H1 (cell line): ENCODE data around the gene ARAP2. TPM values are rescaled to one million over a fixed set of nuclear protein-coding genes. Genes with fewer than 3 reads are reported as not detected.
A peak's percentile ranks its signal among the peaks of the same experiment; 100 is the strongest.

ENCODE experiments used
- CTCF ChIA-PET: fragments of 300-600 bp; sonication (Branson Sonifier 250); formaldehyde crosslinking; loops from one replicate; lab custom pipeline; 2021; ENCODE audit not compliant: partially characterized antibody; lab: Charles Lee
- POLR2A ChIA-PET: fragments of 300-600 bp; sonication (Branson Sonifier 250); formaldehyde crosslinking; loops from one replicate; lab custom pipeline; 2021; ENCODE audit warnings: inconsistent platforms; ENCODE audit not compliant: partially characterized antibody; lab: Charles Lee
- DNase-seq, 2 experiments: peaks; one replicate each; pipeline versions ENCODE4 v3.0.0 to v3.0.0-alpha.2; 2010 to 2022; ENCODE audit warnings: low spot score in 2 of 2, low read depth in 1 of 2, mixed read lengths in 1 of 2
- FAIRE-seq: peaks from 2 replicates; lab custom pipeline; 2011; peaks lifted over from hg19 to GRCh38; lab: Jason Lieb, UNC
- H2AFZ ChIP-seq: 2 replicates; pipeline ENCODE4 v1.8.1; 2012; ENCODE audit warnings: low read length, inconsistent platforms
- H2AK5ac ChIP-seq: 2 replicates; pipeline ENCODE4 v1.6.1; 2013; ENCODE audit warnings: low read depth, low read length
- H2BK120ac ChIP-seq: replicated peaks from 2 replicates; pipeline ENCODE3; 2013; ENCODE audit warnings: low read depth, low read length, inconsistent platforms
- H2BK12ac ChIP-seq: 2 replicates; pipeline ENCODE4 v1.6.1; 2013; ENCODE audit warnings: low read depth, low read length
- H2BK15ac ChIP-seq: 2 replicates; pipeline ENCODE4 v1.6.1; 2013; ENCODE audit warnings: low read length
- H2BK20ac ChIP-seq: 2 replicates; pipeline ENCODE4 v1.6.1; 2013; ENCODE audit warnings: low read length
- H2BK5ac ChIP-seq: 2 replicates; pipeline ENCODE4 v1.6.1; 2013; ENCODE audit warnings: low read depth, low read length
- H3K14ac ChIP-seq: 2 replicates; pipeline ENCODE4 v1.6.1; 2013; ENCODE audit warnings: inconsistent platforms; ENCODE audit not compliant: insufficient read length
- H3K18ac ChIP-seq: 2 replicates; pipeline ENCODE4 v1.6.1; 2013; ENCODE audit warnings: low read length; ENCODE audit errors: extremely low read depth
- H3K23ac ChIP-seq: 2 replicates; pipeline ENCODE4 v1.6.1; 2013; ENCODE audit warnings: inconsistent platforms; ENCODE audit not compliant: insufficient read length
- H3K23me2 ChIP-seq: 2 replicates; pipeline ENCODE4 v1.6.1; 2013; ENCODE audit warnings: low read depth, low read length
- H3K27ac ChIP-seq: 2 replicates; pipeline ENCODE4 v1.6.1; 2011; ENCODE audit warnings: low read depth, low read length, inconsistent platforms
- H3K27me3 ChIP-seq, 4 experiments: replicated peaks in 1 of 4; 1 replicate in 1 of 4; 2 replicates in 3 of 4; pipeline versions ENCODE4 v1.6.1 to v1.8.1; 2011 to 2013; ENCODE audit warnings: low read length in 3 of 4, mild to moderate bottlenecking in 3 of 4, inconsistent platforms in 2 of 4, mixed read lengths in 2 of 4, moderate library complexity in 1 of 4; ENCODE audit not compliant: control insufficient read depth in 3 of 4, insufficient read depth in 3 of 4; ENCODE audit errors: extremely low read depth in 1 of 4
- H3K36me3 ChIP-seq, 4 experiments: 2 replicates each; pipeline versions ENCODE4 v1.6.1 to v1.8.1; 2011 to 2013; ENCODE audit warnings: mild to moderate bottlenecking in 4 of 4, low read length in 3 of 4, moderate library complexity in 2 of 4, control low read depth in 1 of 4, inconsistent platforms in 1 of 4; ENCODE audit not compliant: insufficient read depth in 4 of 4, control insufficient read depth in 2 of 4
- H3K4ac ChIP-seq: replicated peaks from 2 replicates; pipeline ENCODE3; 2013; ENCODE audit warnings: low read length, low read depth, mixed read lengths, inconsistent platforms; ENCODE audit not compliant: insufficient read length
- H3K4me1 ChIP-seq, 4 experiments: replicated peaks in 1 of 4; 1 replicate in 1 of 4; 2 replicates in 3 of 4; pipeline versions ENCODE4 v1.6.1 to v1.8.1; 2011 to 2013; ENCODE audit warnings: low read length in 3 of 4, inconsistent platforms in 2 of 4, mixed read lengths in 1 of 4; ENCODE audit not compliant: insufficient read depth in 4 of 4, control insufficient read depth in 3 of 4
- H3K4me2 ChIP-seq, 2 experiments: 2 replicates each; pipeline versions ENCODE4 v1.6.1 to v1.8.1; 2011 to 2013; ENCODE audit warnings: low read depth in 2 of 2, low read length in 2 of 2, control low read depth in 1 of 2, inconsistent platforms in 1 of 2, mild to moderate bottlenecking in 1 of 2; ENCODE audit not compliant: insufficient read depth in 1 of 2
- H3K4me3 ChIP-seq, 4 experiments: fragments of 200-600, 300-600 bp in 1 of 4; sonication (generic), shearing (Covaris generic), sonication (Bioruptor Twin) in 1 of 4; 2 replicates each; pipeline versions ENCODE4 v1.5.1 to v1.8.1; 2011 to 2016; ENCODE audit warnings: low read length in 4 of 4, low read depth in 3 of 4, control low read depth in 2 of 4, inconsistent platforms in 2 of 4, mild to moderate bottlenecking in 2 of 4, mixed read lengths in 1 of 4, moderate library complexity in 1 of 4; ENCODE audit not compliant: insufficient read depth in 2 of 4; ENCODE audit errors: extremely low read depth in 1 of 4
- H3K56ac ChIP-seq: replicated peaks from 2 replicates; pipeline ENCODE3; 2013; ENCODE audit warnings: low read depth, mild to moderate bottlenecking, mixed read lengths, low read length, inconsistent platforms; ENCODE audit not compliant: insufficient read length
- H3K79me1 ChIP-seq: 2 replicates; pipeline ENCODE4 v1.6.1; 2013; ENCODE audit warnings: low read depth, low read length, control low read depth
- H3K79me2 ChIP-seq, 2 experiments: 2 replicates each; pipeline versions ENCODE4 v1.6.1 to v1.8.1; 2012 to 2013; ENCODE audit warnings: low read length in 2 of 2, mild to moderate bottlenecking in 2 of 2, inconsistent platforms in 1 of 2; ENCODE audit not compliant: insufficient read depth in 2 of 2, control insufficient read depth in 1 of 2
- H3K9ac ChIP-seq, 4 experiments: replicated peaks in 1 of 4; 1 replicate in 1 of 4; 2 replicates in 3 of 4; pipeline versions ENCODE4 v1.6.1 to v1.8.1; 2011 to 2013; ENCODE audit warnings: low read depth in 3 of 4, low read length in 3 of 4, control low read depth in 2 of 4, mild to moderate bottlenecking in 2 of 4, moderate library complexity in 2 of 4, inconsistent platforms in 1 of 4; ENCODE audit errors: extremely low read depth in 1 of 4
- H3K9me3 ChIP-seq, 2 experiments: 2 replicates each; pipeline versions ENCODE4 v1.6.1 to v1.8.1; 2012 to 2013; ENCODE audit warnings: mild to moderate bottlenecking in 2 of 2, moderate library complexity in 2 of 2, control low read depth in 1 of 2, inconsistent platforms in 1 of 2, low read depth in 1 of 2, low read length in 1 of 2, mixed read lengths in 1 of 2; ENCODE audit not compliant: insufficient read depth in 2 of 2
- H4K20me1 ChIP-seq, 2 experiments: replicated peaks in 1 of 2; 2 replicates each; pipeline versions ENCODE3 to v1.8.1; 2011 to 2013; ENCODE audit warnings: inconsistent platforms in 2 of 2, low read length in 2 of 2, mild to moderate bottlenecking in 1 of 2; ENCODE audit not compliant: insufficient read depth in 2 of 2, control insufficient read depth in 1 of 2
- H4K5ac ChIP-seq: 2 replicates; pipeline ENCODE4 v1.6.1; 2013; ENCODE audit warnings: low read length, low read depth, mixed read lengths, inconsistent platforms; ENCODE audit not compliant: insufficient read length
- H4K8ac ChIP-seq: 2 replicates; pipeline ENCODE4 v1.8.0; 2013; ENCODE audit warnings: mild to moderate bottlenecking, moderate library complexity, low read length, inconsistent platforms; ENCODE audit not compliant: insufficient read depth; ENCODE audit errors: extremely low read depth
- H4K91ac ChIP-seq: replicated peaks from 2 replicates; pipeline ENCODE3; 2013; ENCODE audit warnings: low read length, mixed read lengths, inconsistent platforms; ENCODE audit not compliant: insufficient read length
- CBX5 ChIP-seq: fragments of 300-800, 300-1000 bp; sonication (generic); IDR thresholded peaks from 2 replicates; pipeline ENCODE4 v1.7.1; 2016; ENCODE audit warnings: antibody characterized with exemption, low read length, low read depth
- GABPA ChIP-seq: IDR thresholded peaks from 2 replicates; pipeline ENCODE4 v1.6.1; 2011; ENCODE audit warnings: mild to moderate bottlenecking, low read length, moderate library complexity, borderline replicate concordance; ENCODE audit not compliant: insufficient read depth
- KDM5A ChIP-seq: fragments of 200-600 bp; IDR thresholded peaks from 2 replicates; pipeline ENCODE4 v1.7.1; 2012; ENCODE audit warnings: mild to moderate bottlenecking, low read length, inconsistent platforms, mixed read lengths
- NANOG ChIP-seq: IDR thresholded peaks from 2 replicates; pipeline ENCODE4 v1.6.1; 2011; ENCODE audit warnings: low read length, low read depth, mild to moderate bottlenecking, inconsistent platforms; ENCODE audit not compliant: insufficient read depth, poor library complexity, severe bottlenecking
- NRF1 ChIP-seq: IDR thresholded peaks from 2 replicates; pipeline ENCODE4 v1.6.1; 2011; ENCODE audit warnings: mild to moderate bottlenecking, low read depth, low read length, improper control_type of control experiment
- PHF8 ChIP-seq: fragments of 200-600 bp; sonication (generic); conservative IDR thresholded peaks from 2 replicates; pipeline ENCODE4 v1.7.1; 2012; ENCODE audit warnings: low read depth, mild to moderate bottlenecking, inconsistent platforms, low read length, moderate library complexity
- POU5F1 ChIP-seq: IDR thresholded peaks from 2 replicates; pipeline ENCODE4 v1.6.1; 2011; ENCODE audit warnings: low read depth, mild to moderate bottlenecking, low read length, moderate library complexity
- RBBP5 ChIP-seq: IDR thresholded peaks from 2 replicates; pipeline ENCODE4 v1.7.1; 2012; ENCODE audit warnings: low read depth, mild to moderate bottlenecking, inconsistent platforms, low read length, moderate library complexity, borderline replicate concordance
- ZNF274 ChIP-seq: IDR thresholded peaks from 2 replicates; pipeline ENCODE4 v1.7.0; 2012; ENCODE audit warnings: low read length, borderline replicate concordance; ENCODE audit errors: extremely low read depth
- WGBS, 2 experiments: shearing (Covaris generic) in 1 of 2; methylation state at CpG; one replicate each; pipeline versions ENCODE4 v1.1.6 to v1.1.7; 2013 to 2015; ENCODE audit warnings: low lambda C conversion rate in 2 of 2, mixed read lengths in 2 of 2, inconsistent platforms in 1 of 2, low coverage in 1 of 2, missing lambda C conversion rate in 1 of 2; ENCODE audit not compliant: insufficient replicate concordance in 2 of 2, insufficient coverage in 1 of 2, insufficient read length in 1 of 2; ENCODE audit errors: extremely low coverage in 1 of 2, missing lambda C conversion rate in 1 of 2; 5-methylcytosine and 5-hydroxymethylcytosine counted together
- polyA plus RNA-seq, 7 experiments: library from polyadenylated mRNA; depleted of rRNA in 3 of 7; stranded (reverse) in 5 of 7; unstranded in 2 of 7; fragments of >200 nt in 5 of 7; fragments of 200-250 nt in 2 of 7; gene quantifications; 1 replicate in 5 of 7; 2 replicates in 1 of 7; 4 replicates in 1 of 7; pipeline versions ENCODE4 v1.2.1 to v1.2.3, GENCODE V29; 2011 to 2013; ENCODE audit warnings: missing spikeins in 2 of 7, mixed read lengths in 2 of 7
- total RNA-seq: library from RNA; stranded (reverse); fragmentation: NEBNext Ultra II Directional; extraction: Animal tissue kit (Norgen Biotek cat#: 25700); gene quantifications from 2 replicates; pipeline ENCODE4 v1.2.1, GENCODE V29; 2021
- TF ChIP-seq, protein P1 (sequence below): IDR thresholded peaks from 2 replicates; pipeline ENCODE4 v1.6.1; 2012; ENCODE audit warnings: low read length, inconsistent platforms

Gene ARAP2
- total and polyA plus RNA-seq, 2 of the 8 experiments (the other 6 are each of a cell fraction or from before 2014, with no cell fraction given) = 0.15 to 2.3 TPM

DNA sequence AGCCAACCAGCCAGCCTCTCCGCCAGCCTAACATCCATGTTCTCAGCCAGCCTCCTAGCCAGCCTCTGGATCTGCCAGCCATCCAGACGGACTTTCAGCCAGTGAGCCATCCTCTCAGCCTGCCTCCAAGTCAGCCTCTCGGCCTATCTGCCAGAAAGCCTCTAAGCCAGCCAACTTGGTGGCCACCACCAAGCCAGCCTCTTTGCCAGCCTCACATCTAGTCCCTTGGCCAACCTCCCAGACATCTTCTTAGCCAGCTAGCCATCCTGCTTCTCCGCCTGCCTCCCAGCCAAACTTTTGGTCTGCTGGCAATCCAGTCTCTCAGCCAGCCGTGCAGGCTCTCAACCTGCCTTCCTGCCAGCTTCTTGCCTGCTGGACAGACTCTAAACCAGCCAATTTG is 16.4 kb upstream of the ARAP2 start:
- no peak overlapping the region for H2BK120ac ChIP-seq
- H3K4me3 ChIP-seq = no peak overlapping the region
- no peaks in the 10 kb centered on the region for H3K79me2 ChIP-seq
- no peak overlapping the region for H3K4me2 ChIP-seq
- no peak overlapping the region for H2BK15ac ChIP-seq
- H3K9ac ChIP-seq = no peak overlapping the region
- no peaks in the 10 kb centered on the region for H3K36me3 ChIP-seq
- no peaks in the 10 kb centered on the region for H3K9me3 ChIP-seq
- H3K23me2 ChIP-seq = no peaks in the 10 kb centered on the region
- H4K5ac ChIP-seq = no peak overlapping the region
- H4K8ac ChIP-seq = no peak overlapping the region
- H2AK5ac ChIP-seq = no peak overlapping the region
- CTCF ChIA-PET = no interaction called here
- no peak overlapping the region for H3K4ac ChIP-seq
- H4K91ac ChIP-seq = no peak overlapping the region
- H2BK5ac ChIP-seq = no peak overlapping the region
- no peak overlapping the region for H3K23ac ChIP-seq
- H3K79me1 ChIP-seq = no peaks in the 10 kb centered on the region
- no peak overlapping the region for H3K14ac ChIP-seq
- no peak overlapping the region for H2BK20ac ChIP-seq
- no peaks in the 10 kb centered on the region for H4K20me1 ChIP-seq
- no peak overlapping the region for H3K18ac ChIP-seq
- TF ChIP-seq ZNF274 (no peak), POU5F1 (no peak), KDM5A (no peak), NANOG (no peak), PHF8 (no peak), RBBP5 (no peak), NRF1 (no peak), CBX5 (no peak), GABPA (no peak)
- TF ChIP-seq, protein P1, sequence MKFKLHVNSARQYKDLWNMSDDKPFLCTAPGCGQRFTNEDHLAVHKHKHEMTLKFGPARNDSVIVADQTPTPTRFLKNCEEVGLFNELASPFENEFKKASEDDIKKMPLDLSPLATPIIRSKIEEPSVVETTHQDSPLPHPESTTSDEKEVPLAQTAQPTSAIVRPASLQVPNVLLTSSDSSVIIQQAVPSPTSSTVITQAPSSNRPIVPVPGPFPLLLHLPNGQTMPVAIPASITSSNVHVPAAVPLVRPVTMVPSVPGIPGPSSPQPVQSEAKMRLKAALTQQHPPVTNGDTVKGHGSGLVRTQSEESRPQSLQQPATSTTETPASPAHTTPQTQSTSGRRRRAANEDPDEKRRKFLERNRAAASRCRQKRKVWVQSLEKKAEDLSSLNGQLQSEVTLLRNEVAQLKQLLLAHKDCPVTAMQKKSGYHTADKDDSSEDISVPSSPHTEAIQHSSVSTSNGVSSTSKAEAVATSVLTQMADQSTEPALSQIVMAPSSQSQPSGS = no peak
- TF ChIP-seq, all 59 proteins: peak for 0
- FAIRE-seq (no peak), DNase-seq (no peak)
- Histone ChIP-seq H3K56ac (no peak overlapping the region), H3K27me3 (no peaks in the 10 kb centered on the region), H3K4me1 (peaks cover 0 to 4% (median 2%) of the 10 kb centered on the region in 4 experiments; a peak in 1 of 7 replicates), H2AFZ (0 out of 2 replicates have a peak overlapping the region, but pooled peaks have one; percentile 39), H3K27ac (no peak overlapping the region), H2BK12ac (no peak overlapping the region)
- 92% methylated on average over 5 of the region's 5 CpGs; no CpG with 5 or more reads in 1 of the 2 experiments for WGBS, 2 experiments
- POLR2A ChIA-PET = no interaction called here
